Neutrophil (primary cell): ENCODE results near the gene NANOS3.
"Not testable (repeated sequence)": the region's sequence is repeated elsewhere in the genome, so short reads cannot be mapped to it uniquely, and the experiment has no call there.

Experiments used
- H3K27ac ChIP-seq: fragments of 200-600 bp; sonication (generic); 2 replicates; pipeline ENCODE4 v1.5.1; 2016; ENCODE audit warnings: mild to moderate bottlenecking, moderate library complexity
- H3K27me3 ChIP-seq: fragments of 200-600 bp; sonication (generic); 2 replicates; pipeline ENCODE4 v1.6.0; 2016; ENCODE audit warnings: mild to moderate bottlenecking
- H3K36me3 ChIP-seq: fragments of 200-600 bp; sonication (generic); 2 replicates; pipeline ENCODE4 v1.5.1; 2017
- H3K4me1 ChIP-seq, 2 experiments: fragments of 200-600 bp in 1 of 2; sonication (generic) in 1 of 2; 1 replicate in 1 of 2; 2 replicates in 1 of 2; pipeline versions ENCODE4 v1.5.1 to v1.6.1; 2013 to 2016; ENCODE audit warnings: low read depth in 1 of 2, low read length in 1 of 2, mild to moderate bottlenecking in 1 of 2, moderate library complexity in 1 of 2; ENCODE audit not compliant: control insufficient read depth in 1 of 2, insufficient read depth in 1 of 2
- H3K4me3 ChIP-seq, 2 experiments: fragments of 200-600 bp in 1 of 2; sonication (generic) in 1 of 2; 1 replicate in 1 of 2; 2 replicates in 1 of 2; pipeline ENCODE4 v1.5.1; 2013 to 2016; ENCODE audit warnings: low read depth in 1 of 2, low read length in 1 of 2, mild to moderate bottlenecking in 1 of 2, moderate library complexity in 1 of 2
- H3K9me3 ChIP-seq: fragments of 200-600 bp; sonication (generic); 2 replicates; pipeline ENCODE4 v1.5.1; 2016
- TF ChIP-seq, protein P1 (sequence below): fragments of 200-600 bp; sonication (generic); IDR thresholded peaks from 2 replicates; pipeline ENCODE4 v1.5.1; 2016; ENCODE audit warnings: antibody characterized with exemption

NANOS3 gene

DNA sequence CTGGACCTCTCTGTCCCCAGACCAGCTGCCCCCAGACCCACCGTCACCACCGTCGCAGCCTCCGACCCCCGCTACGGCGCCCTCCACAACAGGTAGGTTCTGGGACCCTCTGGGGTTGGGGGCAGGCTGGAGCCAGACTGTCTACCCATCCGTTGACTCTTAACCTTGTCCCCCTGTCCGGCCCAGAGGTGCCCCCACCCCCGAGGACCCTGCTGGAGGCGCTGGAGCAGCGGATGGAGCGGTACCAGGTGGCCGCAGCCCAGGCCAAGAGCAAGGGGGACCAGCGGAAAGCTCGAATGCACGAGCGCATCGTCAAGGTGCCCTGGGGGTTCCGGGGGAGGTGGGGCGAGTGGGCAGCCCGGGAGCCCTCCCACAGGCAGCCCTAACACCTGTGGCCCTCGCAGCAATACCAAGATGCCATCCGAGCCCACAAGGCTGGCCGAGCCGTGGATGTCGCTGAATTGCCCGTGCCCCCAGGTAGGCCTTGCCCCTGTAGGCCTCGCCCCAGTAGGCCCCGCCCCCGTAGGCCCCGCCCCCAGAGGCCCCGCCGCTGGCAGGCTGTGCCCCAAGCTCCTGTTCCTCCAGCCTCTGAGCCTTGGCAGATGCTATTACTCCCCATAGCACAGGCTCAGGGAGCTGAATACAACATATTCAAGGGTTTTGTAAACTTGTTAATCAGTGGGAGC lies 41.9 kb downstream of the NANOS3 start:
- Histone ChIP-seq H3K9me3 (no peaks in the 10 kb centered on the region), H3K27me3 (no peaks in the 10 kb centered on the region), H3K36me3 (peaks cover 58% of the 10 kb centered on the region), H3K4me1 (no peaks in the 10 kb centered on the region), H3K27ac (no peak overlapping the region), H3K4me3 (no peak overlapping the region)
- TF ChIP-seq, protein P1, sequence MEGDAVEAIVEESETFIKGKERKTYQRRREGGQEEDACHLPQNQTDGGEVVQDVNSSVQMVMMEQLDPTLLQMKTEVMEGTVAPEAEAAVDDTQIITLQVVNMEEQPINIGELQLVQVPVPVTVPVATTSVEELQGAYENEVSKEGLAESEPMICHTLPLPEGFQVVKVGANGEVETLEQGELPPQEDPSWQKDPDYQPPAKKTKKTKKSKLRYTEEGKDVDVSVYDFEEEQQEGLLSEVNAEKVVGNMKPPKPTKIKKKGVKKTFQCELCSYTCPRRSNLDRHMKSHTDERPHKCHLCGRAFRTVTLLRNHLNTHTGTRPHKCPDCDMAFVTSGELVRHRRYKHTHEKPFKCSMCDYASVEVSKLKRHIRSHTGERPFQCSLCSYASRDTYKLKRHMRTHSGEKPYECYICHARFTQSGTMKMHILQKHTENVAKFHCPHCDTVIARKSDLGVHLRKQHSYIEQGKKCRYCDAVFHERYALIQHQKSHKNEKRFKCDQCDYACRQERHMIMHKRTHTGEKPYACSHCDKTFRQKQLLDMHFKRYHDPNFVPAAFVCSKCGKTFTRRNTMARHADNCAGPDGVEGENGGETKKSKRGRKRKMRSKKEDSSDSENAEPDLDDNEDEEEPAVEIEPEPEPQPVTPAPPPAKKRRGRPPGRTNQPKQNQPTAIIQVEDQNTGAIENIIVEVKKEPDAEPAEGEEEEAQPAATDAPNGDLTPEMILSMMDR: no peak

DNA sequence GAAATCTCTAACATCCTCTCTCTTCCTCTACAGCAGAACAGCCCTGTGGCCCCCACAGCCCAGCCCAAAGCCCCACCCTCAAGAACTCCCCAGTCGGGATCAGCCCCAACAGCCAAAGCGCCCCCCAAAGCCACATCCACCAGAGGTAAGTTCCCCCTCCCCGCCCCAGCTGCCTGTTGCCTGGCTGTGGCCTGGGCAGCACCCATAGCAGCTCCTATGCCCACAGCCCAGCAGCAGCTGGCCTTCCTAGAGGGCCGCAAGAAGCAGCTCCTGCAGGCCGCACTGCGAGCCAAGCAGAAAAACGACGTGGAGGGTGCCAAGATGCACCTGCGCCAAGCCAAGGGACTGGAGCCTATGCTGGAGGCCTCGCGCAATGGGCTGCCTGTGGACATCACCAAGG lies 43.6 kb downstream of the NANOS3 start:
- Histone ChIP-seq H3K27me3 (no peaks in the 10 kb centered on the region), H3K36me3 (peaks cover 57% of the 10 kb centered on the region), H3K27ac (no peak overlapping the region), H3K9me3 (no peaks in the 10 kb centered on the region), H3K4me1 (no peaks in the 10 kb centered on the region), H3K4me3 (no peak overlapping the region)
- TF ChIP-seq, protein P1: no peak

DNA sequence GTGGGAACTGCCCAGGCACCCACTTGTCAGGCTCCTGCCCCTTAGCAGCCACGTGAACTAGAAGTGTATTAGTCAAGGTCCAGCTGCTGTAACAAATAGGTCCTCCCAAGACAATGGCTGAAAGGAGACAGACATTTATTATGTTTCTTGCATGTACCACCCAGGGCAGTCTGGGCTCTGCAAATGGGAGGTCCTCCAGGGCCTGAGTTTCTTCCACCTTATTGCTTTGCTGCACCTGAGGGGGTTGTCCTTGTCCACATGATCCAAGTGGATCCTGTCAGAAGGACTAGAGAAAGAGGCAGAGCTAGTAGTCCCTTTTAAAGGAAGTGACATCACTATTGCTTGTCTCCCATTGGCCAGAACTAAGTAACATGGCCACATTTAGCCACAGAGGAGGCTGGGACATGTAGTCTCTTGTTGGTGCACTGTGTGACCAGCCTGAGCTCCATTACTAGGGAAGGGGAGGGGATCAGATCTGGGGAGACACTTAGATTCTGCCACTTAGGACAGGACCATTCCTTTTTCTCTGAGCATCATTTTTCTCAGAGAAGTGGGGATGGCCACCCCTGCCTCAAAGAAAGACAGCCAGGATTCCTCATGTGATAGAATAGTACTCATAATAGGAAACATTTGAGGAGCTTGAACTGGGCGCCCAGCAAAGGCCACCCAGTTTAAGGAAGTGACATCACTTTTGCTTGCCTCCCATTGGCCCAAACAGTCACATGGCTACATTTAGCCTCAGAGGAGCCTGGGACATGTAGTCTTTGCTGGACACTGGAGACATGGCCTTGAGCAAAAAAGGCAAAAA lies 44.2 kb downstream of the NANOS3 start:
- H3K9me3 ChIP-seq: no peaks in the 10 kb centered on the region
- no peaks in the 10 kb centered on the region for H3K27me3 ChIP-seq
- H3K27ac ChIP-seq: no peak overlapping the region
- TF ChIP-seq, protein P1: no peak
- H3K4me3 ChIP-seq: no peak overlapping the region
- no peaks in the 10 kb centered on the region for H3K4me1 ChIP-seq
- peaks cover 53% of the 10 kb centered on the region for H3K36me3 ChIP-seq

DNA sequence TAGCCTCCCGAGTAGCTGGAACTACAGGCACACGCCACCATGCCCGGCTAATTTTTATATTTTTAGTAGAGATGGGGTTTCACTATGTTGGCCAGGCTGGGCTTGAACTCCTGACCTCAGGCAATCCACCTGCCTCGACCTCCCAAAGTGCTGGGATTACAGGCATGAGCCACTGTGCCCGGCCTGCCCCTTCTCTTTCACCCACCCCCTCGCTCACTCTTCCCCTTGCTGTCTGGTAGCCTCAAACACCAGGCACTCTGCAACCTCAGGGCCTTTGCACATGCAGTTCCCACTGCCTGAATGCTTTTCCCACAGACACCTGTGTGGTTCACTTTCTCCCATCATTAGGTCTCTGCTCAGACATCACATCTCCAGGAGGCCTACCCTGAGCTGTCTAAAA lies 45.2 kb downstream of the NANOS3 start:
- H3K9me3 ChIP-seq, H3K27ac ChIP-seq, H3K4me1 ChIP-seq, H3K27me3 ChIP-seq, H3K4me3 ChIP-seq: not testable (repeated sequence)
- peaks cover 59% of the 10 kb centered on the region for H3K36me3 ChIP-seq

DNA sequence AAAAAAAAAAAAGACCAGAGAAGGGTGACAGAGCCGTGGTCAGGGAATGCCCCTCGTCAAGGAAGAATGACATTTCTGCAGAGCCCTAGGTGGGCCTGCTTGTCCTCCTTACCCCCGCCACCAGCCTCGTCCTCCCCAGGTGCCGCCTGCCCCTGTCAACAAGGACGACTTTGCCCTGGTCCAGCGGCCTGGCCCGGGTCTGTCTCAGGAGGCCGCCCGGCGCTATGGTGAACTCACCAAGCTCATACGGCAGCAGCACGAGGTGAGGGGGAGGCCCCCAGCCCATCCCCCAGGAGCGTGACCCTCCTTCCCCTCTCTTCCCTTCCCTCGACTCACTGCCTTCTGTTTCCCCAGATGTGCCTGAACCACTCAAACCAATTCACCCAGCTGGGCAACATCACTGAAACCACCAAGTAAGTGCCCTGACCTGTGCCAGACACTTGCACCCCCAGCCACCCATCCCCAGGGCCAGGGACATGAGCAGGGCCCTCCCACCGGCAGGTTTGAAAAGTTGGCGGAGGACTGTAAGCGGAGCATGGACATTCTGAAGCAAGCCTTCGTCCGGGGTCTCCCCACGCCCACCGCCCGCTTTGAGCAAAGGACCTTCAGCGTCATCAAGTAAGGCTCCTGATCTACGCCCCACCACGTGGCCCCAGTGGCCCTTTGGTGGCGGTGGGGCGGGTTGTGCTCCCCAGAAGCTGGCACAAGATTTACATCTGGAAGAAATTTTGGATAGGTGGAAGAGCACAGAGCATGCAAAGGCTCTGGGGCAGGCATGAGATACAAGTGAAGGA lies 46.5 kb downstream of the NANOS3 start:
- TF ChIP-seq, protein P1: no peak
- Histone ChIP-seq H3K27ac (no peak overlapping the region), H3K27me3 (no peaks in the 10 kb centered on the region), H3K4me1 (no peaks in the 10 kb centered on the region), H3K4me3 (no peak overlapping the region), H3K36me3 (peaks cover 68% of the 10 kb centered on the region), H3K9me3 (no peaks in the 10 kb centered on the region)
